Endothelial cell of umbilical vein (primary cell): ENCODE results near the gene HAPLN1.

Source experiments
- EZH2 ChIP-seq: IDR thresholded peaks from 2 replicates; pipeline ENCODE4 v1.6.1; 2012; ENCODE audit warnings: borderline replicate concordance, low read depth, mild to moderate bottlenecking, moderate library complexity, low read length, inconsistent platforms; ENCODE audit not compliant: severe bottlenecking
- FOS ChIP-seq: IDR thresholded peaks from 2 replicates; pipeline ENCODE4 v1.6.1; 2011; ENCODE audit warnings: mild to moderate bottlenecking, low read length, moderate library complexity, borderline replicate concordance; ENCODE audit not compliant: insufficient read depth
- GATA2 ChIP-seq: IDR thresholded peaks from 2 replicates; pipeline ENCODE4 v1.7.0; 2011; ENCODE audit warnings: low read depth, mild to moderate bottlenecking, moderate library complexity, mixed read lengths, low read length; ENCODE audit not compliant: insufficient read length, insufficient read depth
- JUN ChIP-seq: IDR thresholded peaks from 2 replicates; pipeline ENCODE4 v1.6.1; 2011; ENCODE audit warnings: borderline replicate concordance, low read depth; ENCODE audit not compliant: insufficient read length, insufficient read depth
- MAX ChIP-seq: IDR thresholded peaks from 2 replicates; pipeline ENCODE4 v1.6.1; 2011; ENCODE audit not compliant: insufficient read depth, insufficient read length
- MYC ChIP-seq: IDR thresholded peaks from one replicate; pipeline ENCODE4 v1.6.1; 2011; ENCODE audit warnings: mild to moderate bottlenecking, low read depth, low read length
- POLR2A ChIP-seq: IDR thresholded peaks from 2 replicates; pipeline ENCODE4 v1.6.1; 2012; ENCODE audit warnings: low read depth, mild to moderate bottlenecking, control low read depth, low read length
- POLR2AphosphoS5 ChIP-seq: IDR thresholded peaks from 2 replicates; pipeline ENCODE4 v1.6.1; 2012; ENCODE audit warnings: low read depth, mild to moderate bottlenecking, control low read depth, low read length, moderate library complexity; ENCODE audit not compliant: insufficient read depth
- TF ChIP-seq, protein P1 (sequence below), 2 donors: IDR thresholded peaks; 1 replicate in 1 of 2; 2 replicates in 1 of 2; pipeline ENCODE4 v1.5.1; 2011; ENCODE audit warnings: low read length in 2 of 2, mild to moderate bottlenecking in 2 of 2, moderate library complexity in 2 of 2, control low read depth in 1 of 2, inconsistent platforms in 1 of 2, low read depth in 1 of 2; ENCODE audit not compliant: insufficient read depth in 1 of 2; ENCODE audit errors: extremely low read depth in 1 of 2

DNA sequence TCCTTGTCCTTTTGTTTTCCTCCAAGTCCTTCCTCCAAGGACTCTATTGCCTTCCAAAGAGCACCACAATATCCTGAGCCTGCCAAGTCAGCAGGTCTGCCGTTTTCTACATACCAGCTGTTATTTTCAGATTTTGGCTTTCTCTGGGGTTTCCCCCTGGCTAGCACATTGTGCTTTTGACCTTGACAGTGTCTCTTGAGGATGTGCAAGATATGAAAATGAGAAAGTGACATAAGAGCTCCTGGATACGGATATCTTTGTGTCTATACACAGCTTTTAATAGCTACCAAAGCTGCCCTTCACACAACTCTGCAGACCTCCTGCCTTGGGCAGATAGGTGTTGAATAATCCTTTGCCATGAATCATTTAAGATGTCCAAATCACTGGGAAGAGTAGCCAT, 67.0 kb downstream of the HAPLN1 start:
- TF ChIP-seq POLR2A (no peak), MAX (no peak), JUN (no peak), EZH2 (no peak), POLR2AphosphoS5 (no peak), FOS (no peak), GATA2 (no peak), MYC (no peak)
- TF ChIP-seq, protein P1, sequence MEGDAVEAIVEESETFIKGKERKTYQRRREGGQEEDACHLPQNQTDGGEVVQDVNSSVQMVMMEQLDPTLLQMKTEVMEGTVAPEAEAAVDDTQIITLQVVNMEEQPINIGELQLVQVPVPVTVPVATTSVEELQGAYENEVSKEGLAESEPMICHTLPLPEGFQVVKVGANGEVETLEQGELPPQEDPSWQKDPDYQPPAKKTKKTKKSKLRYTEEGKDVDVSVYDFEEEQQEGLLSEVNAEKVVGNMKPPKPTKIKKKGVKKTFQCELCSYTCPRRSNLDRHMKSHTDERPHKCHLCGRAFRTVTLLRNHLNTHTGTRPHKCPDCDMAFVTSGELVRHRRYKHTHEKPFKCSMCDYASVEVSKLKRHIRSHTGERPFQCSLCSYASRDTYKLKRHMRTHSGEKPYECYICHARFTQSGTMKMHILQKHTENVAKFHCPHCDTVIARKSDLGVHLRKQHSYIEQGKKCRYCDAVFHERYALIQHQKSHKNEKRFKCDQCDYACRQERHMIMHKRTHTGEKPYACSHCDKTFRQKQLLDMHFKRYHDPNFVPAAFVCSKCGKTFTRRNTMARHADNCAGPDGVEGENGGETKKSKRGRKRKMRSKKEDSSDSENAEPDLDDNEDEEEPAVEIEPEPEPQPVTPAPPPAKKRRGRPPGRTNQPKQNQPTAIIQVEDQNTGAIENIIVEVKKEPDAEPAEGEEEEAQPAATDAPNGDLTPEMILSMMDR (IDR thresholded peaks at IDR 0.05; ENCODE audit: extremely low read depth in 1 of 2, insufficient read depth in 1 of 2, low read depth in 1 of 2, low read length in 2 of 2), result no peak
